ENCODE measurements around the gene TMEM135.
"Not testable (repeated sequence)": the region's sequence is repeated elsewhere in the genome, so short reads cannot be mapped to it uniquely, and the experiment has no call there.

Gene TMEM135

GRCh38 chr11:87037450-87038234 is at the start of gene TMEM135:
TSS of gene TMEM135 (plus strand) at chr11:87037934. CDS start at chr11:87038046, 112 bp downstream.
- DNase-seq, result peak; percentile 94

GRCh38 chr11:86988351-86988881 is 49.3 kb upstream of the TMEM135 start:
- DNase-seq, result no peak

- DNase-seq, result no peak
Measured at GRCh38 chr11:86990031-86990430, 47.7 kb upstream of the TMEM135 start.

DNA sequence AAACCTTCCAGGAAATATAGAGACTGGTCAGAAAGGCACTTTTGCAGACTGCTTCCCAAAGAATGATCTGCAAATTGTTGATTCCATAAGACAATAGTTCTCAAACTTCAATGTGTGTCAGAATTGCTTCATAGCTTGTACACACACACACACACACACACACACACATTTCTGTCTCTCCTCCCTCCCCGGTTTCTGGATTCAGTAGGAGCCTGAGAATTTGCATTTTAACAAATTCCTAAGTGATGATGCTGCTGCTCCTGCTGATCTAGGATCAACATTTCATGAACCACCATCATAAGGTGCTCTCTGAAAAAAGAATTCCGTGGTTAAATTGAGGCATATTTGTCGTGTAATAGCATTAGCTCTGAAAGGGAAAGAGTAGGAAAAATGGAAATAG is 47.2 kb upstream of the TMEM135 start:
- no peak for DNase-seq

DNA sequence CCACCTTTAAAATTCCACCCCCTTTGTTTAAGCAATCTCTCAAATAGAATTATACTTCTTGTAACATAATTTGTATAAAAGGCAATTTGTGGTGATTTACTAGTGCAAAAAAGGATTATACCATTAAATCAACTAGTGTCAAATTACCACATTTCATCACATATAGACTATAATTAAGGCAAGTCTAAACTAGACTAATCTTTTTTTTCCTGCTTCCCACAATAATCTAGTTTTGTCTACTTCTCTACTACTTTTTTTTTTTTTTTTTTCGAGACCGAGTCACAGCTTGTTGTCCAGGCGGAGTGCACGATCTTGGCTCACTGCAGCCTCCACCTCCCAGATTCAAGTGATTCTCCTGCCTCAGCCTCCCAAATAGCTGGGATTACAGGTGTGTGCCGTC is 46.4 kb upstream of the TMEM135 start:
- no peak for DNase-seq

DNA sequence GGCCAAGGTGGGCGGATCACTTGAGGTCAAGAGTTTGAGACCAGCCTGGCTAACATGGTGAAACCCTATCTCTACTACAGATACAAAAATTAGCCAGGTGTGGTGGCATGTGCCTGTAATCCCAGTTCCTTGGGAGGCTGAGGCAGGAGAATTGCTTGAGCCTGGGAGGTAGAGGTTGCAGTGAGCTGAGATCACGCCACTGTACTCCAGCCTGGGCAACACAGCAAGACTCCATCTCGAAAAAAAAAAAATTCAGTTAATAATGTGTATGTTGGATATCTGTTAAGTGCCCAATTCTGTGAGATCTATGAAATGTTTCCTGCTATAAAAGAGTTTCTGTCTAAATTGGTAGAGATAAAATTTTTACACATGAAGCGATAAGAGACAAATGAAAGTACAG is 45.4 kb upstream of the TMEM135 start:
- DNase-seq, result not testable (repeated sequence)

- no peak for DNase-seq
Measured at GRCh38 chr11:86993031-86993430, 44.7 kb upstream of the TMEM135 start.

DNA sequence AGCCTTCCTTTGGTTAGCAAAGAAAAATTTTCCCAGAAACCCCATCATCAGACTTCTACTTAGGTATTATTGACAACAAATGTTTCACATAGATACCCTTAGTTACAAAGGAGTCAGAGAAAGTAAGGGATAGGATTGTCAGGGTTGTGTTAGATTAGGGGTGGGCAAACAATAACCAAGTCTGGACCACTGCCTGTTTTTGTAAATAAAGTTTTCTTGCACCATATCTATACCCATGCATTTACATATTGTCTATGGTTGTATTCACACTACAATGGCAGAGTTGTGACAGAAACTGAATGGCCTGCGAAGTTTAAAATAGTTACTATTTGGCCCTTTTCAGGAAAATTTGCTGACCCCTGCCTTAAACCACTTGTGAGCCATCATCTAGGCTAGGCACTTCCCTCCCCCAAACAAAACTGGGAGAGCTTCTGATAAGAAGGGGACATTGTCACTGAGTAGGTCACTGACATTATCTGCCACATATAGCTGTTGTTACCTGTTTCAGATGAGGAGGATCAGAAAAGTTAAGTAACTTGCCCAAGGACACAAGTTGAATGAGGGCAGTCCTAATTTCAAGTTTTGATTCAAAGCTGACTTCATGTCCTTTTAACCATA is 40.7 kb upstream of the TMEM135 start:
- DNase-seq, result no peak

DNA sequence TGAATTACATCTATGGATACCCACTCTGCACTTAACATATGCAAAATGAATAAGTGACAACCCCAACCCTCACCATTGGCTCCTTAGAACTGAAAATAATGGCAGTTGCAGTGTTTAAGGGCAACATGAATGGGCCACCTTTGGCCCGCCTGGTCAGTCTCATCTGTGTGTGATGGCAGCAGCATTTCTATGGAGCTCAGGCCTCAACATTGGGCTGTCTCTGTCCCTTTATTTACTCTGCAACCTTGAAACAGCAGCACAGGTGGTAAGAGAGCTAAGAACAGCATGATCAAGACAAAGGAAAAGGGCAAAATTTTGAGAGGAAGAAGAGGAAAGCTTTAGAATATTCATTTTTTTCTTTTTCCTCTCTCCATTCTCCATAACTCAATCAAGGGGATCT is 38.3 kb upstream of the TMEM135 start:
- no peak for DNase-seq

DNA sequence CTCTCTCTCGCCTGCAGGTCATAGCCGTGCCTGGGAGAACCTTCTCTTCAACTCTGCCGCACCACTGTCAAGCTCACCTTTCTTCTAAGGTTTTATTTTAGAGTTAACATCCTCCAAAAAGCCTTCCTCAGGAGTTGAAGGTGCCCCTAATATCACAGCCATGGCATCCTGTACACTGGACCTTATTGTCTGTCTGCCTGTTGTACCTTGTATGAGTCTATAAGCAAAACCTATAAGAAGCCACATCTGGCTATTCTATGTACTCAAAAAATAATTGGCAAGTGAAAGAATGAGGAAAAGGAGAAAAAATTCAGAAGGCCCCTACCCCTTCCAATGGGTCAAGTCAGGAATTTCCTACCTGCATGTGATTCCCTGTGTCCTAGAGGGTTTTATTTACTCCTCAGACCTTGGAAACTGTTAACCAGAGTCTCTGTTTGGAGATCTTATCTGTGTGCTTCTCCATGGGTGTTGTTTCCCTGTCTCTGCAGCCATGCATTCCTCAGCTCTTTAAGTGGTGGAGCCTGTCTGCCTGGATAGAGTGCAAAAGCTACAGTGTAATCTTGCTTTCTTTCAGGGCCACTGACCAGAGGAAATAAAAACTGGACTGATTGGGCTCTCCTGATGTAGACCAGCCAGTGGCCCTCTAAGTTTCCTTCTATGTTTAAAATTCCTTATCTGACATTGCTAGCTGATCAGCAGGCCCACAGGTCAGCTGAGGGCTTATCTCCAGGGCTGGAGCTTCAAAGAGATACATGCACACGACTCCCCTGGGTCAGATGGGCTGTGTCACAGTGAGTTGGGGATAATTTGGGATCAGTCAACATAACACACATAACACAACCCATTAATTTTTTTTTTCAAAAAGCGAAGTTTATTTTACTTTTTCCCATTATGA is 37.6 kb upstream of the TMEM135 start:
- no peak for DNase-seq

DNA sequence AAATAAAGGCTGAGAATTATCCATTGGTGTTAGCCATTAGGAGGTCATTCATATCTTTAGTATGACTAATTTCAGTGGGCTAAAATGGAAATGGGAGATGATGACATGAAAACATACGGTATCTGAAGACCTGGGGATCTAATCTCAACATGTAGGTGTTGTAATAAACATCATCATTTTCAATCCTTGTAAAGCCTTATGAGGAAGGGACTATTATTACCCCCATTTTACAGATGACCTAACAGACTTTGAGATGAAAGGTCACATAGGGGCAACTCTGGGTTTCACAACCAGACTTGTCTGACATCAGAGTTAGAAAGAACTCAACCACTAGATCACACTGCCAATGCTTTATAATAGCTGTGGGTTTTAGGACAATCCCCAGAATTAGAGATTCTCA is 34.8 kb upstream of the TMEM135 start:
- DNase-seq, result no peak

- DNase-seq, result not testable (repeated sequence)
Measured at GRCh38 chr11:87004281-87004680, 33.5 kb upstream of the TMEM135 start.

DNA sequence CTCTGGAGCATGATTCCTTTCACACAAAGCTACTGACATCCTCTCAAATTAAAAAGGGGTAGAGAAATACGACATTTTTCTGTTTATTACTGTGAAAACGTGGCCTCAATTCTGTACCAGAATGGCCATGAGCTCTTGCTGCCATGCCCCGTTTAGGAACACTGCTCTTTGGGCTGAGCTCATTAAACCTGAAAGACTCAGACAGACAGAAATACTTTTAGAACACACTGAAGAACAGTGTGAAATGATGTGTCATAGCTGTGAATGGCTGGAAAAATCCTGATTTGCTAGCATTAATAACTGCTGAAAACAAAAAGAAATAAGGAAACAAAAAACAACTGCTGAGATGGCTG is 32.2 kb upstream of the TMEM135 start:
- no peak for DNase-seq

DNA sequence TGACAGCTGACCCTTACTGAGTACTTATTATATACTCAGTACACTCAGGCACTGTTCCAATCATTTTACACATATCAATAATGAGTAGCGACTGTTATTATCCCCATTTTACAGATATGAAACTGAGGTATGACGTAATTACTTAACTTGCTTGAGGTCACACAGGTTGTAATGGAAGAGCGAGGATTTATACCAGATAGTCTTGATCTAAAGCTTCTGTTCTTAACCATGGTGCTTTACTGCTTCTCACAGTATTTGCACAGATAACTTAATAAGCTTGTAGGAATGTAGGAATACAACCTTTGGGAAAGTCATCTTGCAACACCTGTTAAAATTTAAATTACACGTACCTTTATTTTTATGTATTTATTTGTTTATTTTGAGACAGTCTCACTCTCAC is 31.7 kb upstream of the TMEM135 start:
- no peak for DNase-seq

DNA sequence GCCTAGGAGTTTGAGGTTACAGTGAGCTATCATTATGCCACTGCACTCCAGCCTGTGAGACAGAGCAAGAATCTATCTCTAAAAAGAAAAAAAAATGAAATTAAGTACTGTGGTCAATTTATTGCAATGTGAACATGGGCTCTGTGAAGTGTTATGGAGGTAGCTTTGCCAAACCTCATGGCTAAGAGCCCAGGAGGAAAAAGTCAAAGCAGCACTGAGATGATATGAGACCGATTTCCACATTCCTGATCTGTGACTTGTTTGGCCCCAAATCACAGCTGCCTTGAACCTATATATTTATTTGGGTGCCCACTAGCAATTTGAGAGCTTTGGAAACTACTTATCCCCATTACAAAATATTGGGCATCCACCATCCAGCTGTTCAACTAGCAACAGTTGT is 29.8 kb upstream of the TMEM135 start:
- DNase-seq, result no peak

DNA sequence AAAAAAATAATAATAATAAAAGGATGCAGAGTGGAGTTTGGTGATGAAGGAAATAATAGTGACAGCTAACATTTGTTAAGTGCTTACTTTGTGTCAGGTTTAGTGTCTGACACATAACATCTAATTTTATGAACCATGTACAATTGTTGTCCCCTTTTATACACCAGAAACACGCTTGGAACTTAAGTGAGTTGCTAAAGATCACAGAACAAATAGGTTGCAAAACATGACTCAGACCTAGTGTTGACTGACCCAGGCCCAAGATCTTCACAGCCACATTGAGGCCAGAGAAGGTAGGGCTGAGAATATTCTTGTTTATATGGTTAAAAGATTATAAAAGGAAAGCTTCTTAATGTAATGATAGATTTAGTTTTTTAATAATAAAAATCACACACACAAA is 25.6 kb upstream of the TMEM135 start:
- DNase-seq, result no peak

- no peak for DNase-seq
Measured at GRCh38 chr11:87012673-87013072, 25.1 kb upstream of the TMEM135 start.

GRCh38 chr11:87013912-87014825 is 23.6 kb upstream of the TMEM135 start:
- DNase-seq, result no peak

DNA sequence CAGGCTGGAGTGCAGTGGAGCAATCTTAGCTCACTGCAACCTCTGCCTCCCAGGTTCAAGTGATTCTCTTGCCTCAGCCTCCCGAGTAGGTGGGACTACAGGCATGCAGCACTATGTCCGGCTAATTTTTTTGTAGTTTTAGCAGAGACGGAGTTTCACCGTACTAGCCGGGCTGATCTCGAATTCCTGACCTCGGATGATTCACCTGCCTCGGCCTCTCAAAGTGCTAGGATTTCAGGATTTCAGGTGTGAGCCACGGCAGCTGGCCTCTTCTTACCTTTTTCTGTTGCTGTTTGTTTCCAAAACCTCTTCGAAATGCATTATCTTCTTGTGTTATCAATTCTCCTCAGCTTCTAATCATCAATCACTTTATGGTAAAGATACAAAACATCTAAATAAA is 22.1 kb upstream of the TMEM135 start:
- no peak for DNase-seq

GRCh38 chr11:87019613-87020271 is 18.0 kb upstream of the TMEM135 start:
- DNase-seq, result no peak

DNA sequence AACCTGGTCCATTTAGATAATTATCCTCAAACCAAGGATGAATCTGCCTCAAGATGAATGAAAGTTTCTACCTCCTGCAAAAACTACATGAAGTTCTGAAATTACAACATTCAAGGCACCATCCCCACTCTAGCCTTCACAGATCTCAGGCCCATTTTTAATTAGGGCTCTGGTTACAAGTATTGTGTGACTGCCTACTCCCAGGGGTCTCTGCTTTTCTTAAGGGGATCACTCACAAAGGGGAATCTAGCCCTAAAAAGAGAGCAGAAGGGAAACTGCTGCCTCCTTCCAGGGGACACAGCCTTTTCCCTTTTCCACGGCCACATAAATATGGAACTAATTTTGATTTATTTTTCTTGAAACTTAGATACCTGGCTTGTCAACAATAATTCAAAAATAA is 17.4 kb upstream of the TMEM135 start:
- no peak for DNase-seq
